Stomach (tissue), 9 donors: Measurements from ENCODE around the gene SUSD4. TPM values are rescaled to one million over a fixed set of nuclear protein-coding genes. Genes with fewer than 3 reads are reported as not detected.
A peak's percentile ranks its signal among the peaks of the same experiment; 100 is the strongest.

ENCODE experiments used
- DNase-seq, 2 donors: peaks; one replicate each; pipeline versions ENCODE4 v3.0.0 to v3.0.0-alpha.2; 2013 to 2019
- H3K27ac ChIP-seq, 5 donors: fragments of 200-600 bp in 4 of 5; sonication (generic) in 4 of 5; one replicate each; pipeline ENCODE4 v1.5.1; 2013 to 2019; ENCODE audit warnings: mild to moderate bottlenecking in 1 of 5, moderate library complexity in 1 of 5
- H3K27me3 ChIP-seq, 3 donors: fragments of 200-600 bp; sonication (generic); one replicate each; pipeline ENCODE4 v1.5.1; 2017 to 2019; ENCODE audit warnings: mixed run types in 1 of 3
- H3K36me3 ChIP-seq, 4 donors: fragments of 200-600 bp; sonication (generic); 1 replicate in 3 of 4; 2 replicates in 1 of 4; pipeline ENCODE4 v1.5.1; 2016 to 2019
- H3K4me1 ChIP-seq, 4 donors: fragments of 200-600 bp; sonication (generic); one replicate each; pipeline ENCODE4 v1.5.1; 2016 to 2019
- H3K4me3 ChIP-seq, 4 donors: fragments of 200-600 bp; sonication (generic) in 3 of 4; one replicate each; pipeline ENCODE4 v1.5.1; 2016 to 2019; ENCODE audit warnings: mild to moderate bottlenecking in 1 of 4
- H3K9me3 ChIP-seq, 4 donors: fragments of 200-600 bp; sonication (generic); one replicate each; pipeline ENCODE4 v1.5.1; 2016 to 2019
- EP300 ChIP-seq: sonication (generic); formaldehyde crosslinking; IDR thresholded peaks from one replicate; pipeline ENCODE4 v1.6.1; 2017; ENCODE audit warnings: antibody characterized with exemption
- POLR2A ChIP-seq, 4 donors: fragments of 450-650 bp; IDR thresholded peaks; one replicate each; pipeline ENCODE4 v1.6.1; 2016; ENCODE audit warnings: antibody characterized with exemption in 4 of 4, control low read depth in 2 of 4, mild to moderate bottlenecking in 1 of 4, moderate library complexity in 1 of 4
- POLR2AphosphoS5 ChIP-seq, 3 donors: sonication (generic); formaldehyde crosslinking; IDR thresholded peaks; one replicate each; pipeline ENCODE4 v1.6.1; 2016; ENCODE audit warnings: antibody characterized with exemption in 3 of 3
- WGBS, 5 donors: extraction: QIAGEN DNeasy Blood & Tissue Kit in 3 of 5; methylation state at CpG; one replicate each; pipeline versions ENCODE4 v1.1.5 to v1.1.7; 2013 to 2018; 5-methylcytosine and 5-hydroxymethylcytosine counted together
- intact Hi-C: fragments of 100-400 bp; cut with DNase I; formaldehyde crosslinking; loops from one replicate; pipeline ENCODE4 v1.15.1; 2023; ENCODE audit warnings: low total_unique reads
- polyA plus RNA-seq, 3 donors: library from polyadenylated mRNA; stranded (reverse); fragments of 200-250 nt; gene quantifications; one replicate each; pipeline ENCODE4 v1.2.3, GENCODE V29; 2013
- total RNA-seq, 5 donors: library from RNA; depleted of rRNA; stranded (reverse); fragments of >200 nt; gene quantifications; one replicate each; pipeline versions ENCODE4 v1.1.0 to v1.2.3, GENCODE V29; 2014 to 2016
- TF ChIP-seq, protein P1 (sequence below), 7 experiments: fragments of 450-650 bp in 4 of 7; fragments of 200-600 bp in 3 of 7; sonication (generic) in 3 of 7; IDR thresholded peaks; one replicate each; pipeline ENCODE4 v1.5.1; 2016 to 2019; ENCODE audit warnings: antibody characterized with exemption in 7 of 7, control low read depth in 2 of 7, mild to moderate bottlenecking in 1 of 7
- donor health status: healthy with polysubstance abuse.
- donor health status: Bipolar disorder and iron deficiency.
- donor health status: healthy.

The SUSD4 gene
- total and polyA plus RNA-seq, 8 donors, result 5.5 to 35.6 (median 8.1) TPM; not detected in 1

DNA sequence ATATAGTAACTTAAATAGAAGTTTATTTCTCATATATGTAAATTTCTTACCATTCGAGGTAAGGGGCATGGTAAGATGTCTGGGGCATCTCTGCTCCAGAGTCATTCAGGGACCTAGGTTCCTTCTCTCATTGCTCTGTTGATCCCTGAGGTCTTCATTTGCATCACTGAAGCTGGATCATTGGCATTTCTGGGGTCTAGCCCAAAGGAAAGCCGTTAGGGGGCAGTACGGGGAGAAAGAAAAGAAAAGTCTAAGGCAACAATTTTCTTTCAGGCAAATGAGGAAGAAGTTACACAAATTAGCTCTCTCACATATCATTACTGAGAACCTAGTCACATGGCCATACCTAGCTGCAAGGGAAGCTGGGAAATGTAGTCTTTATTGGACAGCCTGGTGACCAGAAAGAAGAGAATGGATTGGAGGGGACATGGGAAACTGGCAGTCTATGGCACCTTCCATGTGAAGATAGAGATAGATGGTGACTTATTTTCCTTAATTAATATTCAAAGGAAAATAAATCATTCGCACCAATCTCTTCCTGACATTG lies 10.2 kb upstream of the SUSD4 start:
- H3K27me3 ChIP-seq, result no peaks in the 10 kb centered on the region
- intact Hi-C loops, result no loop called here
- TF ChIP-seq, protein P1, sequence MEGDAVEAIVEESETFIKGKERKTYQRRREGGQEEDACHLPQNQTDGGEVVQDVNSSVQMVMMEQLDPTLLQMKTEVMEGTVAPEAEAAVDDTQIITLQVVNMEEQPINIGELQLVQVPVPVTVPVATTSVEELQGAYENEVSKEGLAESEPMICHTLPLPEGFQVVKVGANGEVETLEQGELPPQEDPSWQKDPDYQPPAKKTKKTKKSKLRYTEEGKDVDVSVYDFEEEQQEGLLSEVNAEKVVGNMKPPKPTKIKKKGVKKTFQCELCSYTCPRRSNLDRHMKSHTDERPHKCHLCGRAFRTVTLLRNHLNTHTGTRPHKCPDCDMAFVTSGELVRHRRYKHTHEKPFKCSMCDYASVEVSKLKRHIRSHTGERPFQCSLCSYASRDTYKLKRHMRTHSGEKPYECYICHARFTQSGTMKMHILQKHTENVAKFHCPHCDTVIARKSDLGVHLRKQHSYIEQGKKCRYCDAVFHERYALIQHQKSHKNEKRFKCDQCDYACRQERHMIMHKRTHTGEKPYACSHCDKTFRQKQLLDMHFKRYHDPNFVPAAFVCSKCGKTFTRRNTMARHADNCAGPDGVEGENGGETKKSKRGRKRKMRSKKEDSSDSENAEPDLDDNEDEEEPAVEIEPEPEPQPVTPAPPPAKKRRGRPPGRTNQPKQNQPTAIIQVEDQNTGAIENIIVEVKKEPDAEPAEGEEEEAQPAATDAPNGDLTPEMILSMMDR (IDR thresholded peaks at IDR 0.05), result no peak
- TF ChIP-seq POLR2AphosphoS5 (IDR thresholded peaks at IDR 0.05) (no peak), EP300 (no peak), POLR2A (IDR thresholded peaks at IDR 0.05) (no peak)

GRCh38 chr1:223364685-223365382 lies 858 bp upstream of the SUSD4 start:
- peaks cover 22 to 30% (median 27%) of the 10 kb centered on the region in 4 donors for H3K4me1 ChIP-seq
- H3K9me3 ChIP-seq, result no peaks in the 10 kb centered on the region
- H3K36me3 ChIP-seq, result no peaks in the 10 kb centered on the region
- intact Hi-C loops, result no loop called here
- 1 to 4% (median 2%) methylated on average over 41 to 55 of the region's 55 CpGs for WGBS, 5 donors
- peak in 1 of 2 donors; percentile 35 for DNase-seq
- H3K4me3 ChIP-seq, result peak overlapping the region; percentile 55 to 69 (median 62)
- peak overlapping the region in 3 of 5 donors; percentile 36 to 64 (median 48) for H3K27ac ChIP-seq
- peaks cover 0 to 59% (median 21%) of the 10 kb centered on the region in 3 donors for H3K27me3 ChIP-seq
- TF ChIP-seq POLR2AphosphoS5 (IDR thresholded peaks at IDR 0.05), result no peak
- TF ChIP-seq POLR2A (IDR thresholded peaks at IDR 0.05), result no peak

More for the DNA sequence above, 10.2 kb upstream of the SUSD4 start:
- peaks cover 0 to 11% (median 9%) of the 10 kb centered on the region in 4 donors for H3K9me3 ChIP-seq
- no peak overlapping the region for H3K4me3 ChIP-seq
- 79 to 87% (median 82%) methylated on average over 4 of the region's 4 CpGs for WGBS, 5 donors
- no peak for DNase-seq
- no peak overlapping the region for H3K27ac ChIP-seq
- H3K36me3 ChIP-seq, result no peaks in the 10 kb centered on the region
- H3K4me1 ChIP-seq, result no peaks in the 10 kb centered on the region

- DNase-seq, result peak in 1 of 2 donors; percentile 70
- Histone ChIP-seq H3K36me3 (no peaks in the 10 kb centered on the region), H3K27ac (peak overlapping the region in 3 of 5 donors; percentile 48 to 75 (median 64)), H3K4me3 (peak overlapping the region; percentile 55 to 69 (median 62)), H3K9me3 (no peaks in the 10 kb centered on the region), H3K27me3 (peaks cover 0 to 63% (median 21%) of the 10 kb centered on the region in 3 donors), H3K4me1 (peaks cover 22 to 30% (median 27%) of the 10 kb centered on the region in 4 donors)
- WGBS, 5 donors, result 0 to 3% (median 2%) methylated on average over 24 to 44 of the region's 44 CpGs
- no peak for TF ChIP-seq POLR2AphosphoS5 (IDR thresholded peaks at IDR 0.05)
- TF ChIP-seq EP300, result no peak
- TF ChIP-seq, protein P1 (IDR thresholded peaks at IDR 0.05), result no peak
- TF ChIP-seq POLR2A (IDR thresholded peaks at IDR 0.05), result no peak
- intact Hi-C loops, result no loop called here
Measured at GRCh38 chr1:223363057-223363855, 720 bp downstream of the SUSD4 start.

DNA sequence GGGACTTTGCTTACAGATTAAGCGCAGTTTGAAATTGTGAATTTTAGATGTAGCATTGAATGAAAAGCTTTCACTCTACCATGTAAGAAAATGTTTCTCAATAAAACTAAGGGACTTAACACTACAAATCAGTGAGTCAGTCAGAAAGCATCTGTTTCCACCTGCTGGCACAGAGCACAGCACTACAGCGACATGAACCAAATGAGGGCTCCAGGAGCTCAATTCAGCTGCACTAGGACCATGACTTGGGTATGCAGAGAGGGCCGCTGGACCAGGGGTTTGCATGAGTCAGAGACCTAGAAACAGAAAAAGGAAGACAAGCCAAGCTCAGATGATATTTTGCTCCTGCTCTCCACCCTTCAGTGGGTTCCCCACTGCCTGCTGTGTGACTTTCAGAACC lies 5.2 kb downstream of the SUSD4 start:
- no peak overlapping the region for H3K27ac ChIP-seq
- H3K36me3 ChIP-seq, result no peaks in the 10 kb centered on the region
- H3K27me3 ChIP-seq, result peaks cover 0 to 37% (median 7%) of the 10 kb centered on the region in 3 donors
- no peak for DNase-seq
- TF ChIP-seq, protein P1 (IDR thresholded peaks at IDR 0.05), result no peak
- TF ChIP-seq POLR2AphosphoS5 (IDR thresholded peaks at IDR 0.05) (no peak), EP300 (no peak), POLR2A (IDR thresholded peaks at IDR 0.05) (no peak)
- 79 to 90% (median 85%) methylated on average over 3 of the region's 3 CpGs for WGBS, 5 donors
- no peaks in the 10 kb centered on the region for H3K9me3 ChIP-seq
- peaks cover 13 to 18% (median 16%) of the 10 kb centered on the region in 4 donors for H3K4me1 ChIP-seq
- H3K4me3 ChIP-seq, result no peak overlapping the region
- intact Hi-C loops, result no loop called here
